ENCODE results near the gene LRP6. TPM values are rescaled to one million over a fixed set of nuclear protein-coding genes. Genes with fewer than 3 reads are reported as not detected.
A peak's percentile ranks its signal among the peaks of the same experiment; 100 is the strongest.

LRP6 gene
- total RNA-seq, 1 experiment from 2014 or later, result 72.8 TPM

DNA sequence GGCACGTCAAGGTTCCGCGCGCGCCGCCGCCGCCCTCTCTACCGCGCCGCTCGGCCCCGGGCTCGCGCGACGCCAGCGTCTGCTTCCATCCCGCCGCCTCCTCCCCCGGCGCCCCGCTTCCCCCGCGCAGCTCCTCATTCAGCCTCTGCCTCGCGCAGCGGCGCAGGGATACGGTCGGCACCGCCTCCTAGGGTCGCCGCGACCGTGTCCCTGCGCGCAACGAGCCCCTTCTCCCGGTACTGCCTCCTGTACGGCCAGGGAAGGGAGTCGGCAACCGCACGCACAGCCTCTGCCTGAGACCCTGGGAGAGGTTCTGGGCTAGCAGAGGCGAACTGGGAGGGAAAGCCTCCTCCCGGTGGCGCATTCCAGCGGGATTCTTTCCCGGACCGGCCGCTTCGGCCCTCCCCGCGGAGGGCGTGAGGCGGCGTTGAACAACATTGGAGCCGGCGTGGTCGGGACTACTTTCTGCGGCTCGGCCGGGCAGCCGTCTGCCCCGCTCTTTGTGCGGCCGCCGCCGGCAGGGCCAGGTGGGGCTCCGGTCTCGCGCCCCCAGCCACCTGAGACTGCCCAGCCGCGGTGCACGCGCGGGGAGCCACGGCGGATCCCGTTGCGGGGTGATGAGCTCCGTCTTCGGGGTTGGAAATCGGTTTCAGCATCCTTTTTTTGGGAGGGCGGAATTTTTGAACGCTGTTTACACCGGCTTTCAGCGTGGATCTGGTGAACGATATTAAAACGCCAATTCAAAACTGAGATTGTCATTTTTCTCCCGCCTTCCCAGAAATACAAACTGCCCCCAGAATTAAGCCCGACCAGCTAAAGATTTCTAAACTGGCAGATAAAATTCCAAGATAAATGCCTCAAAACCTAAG is at the start of gene LRP6 (continued):
- TF ChIP-seq, protein P1, sequence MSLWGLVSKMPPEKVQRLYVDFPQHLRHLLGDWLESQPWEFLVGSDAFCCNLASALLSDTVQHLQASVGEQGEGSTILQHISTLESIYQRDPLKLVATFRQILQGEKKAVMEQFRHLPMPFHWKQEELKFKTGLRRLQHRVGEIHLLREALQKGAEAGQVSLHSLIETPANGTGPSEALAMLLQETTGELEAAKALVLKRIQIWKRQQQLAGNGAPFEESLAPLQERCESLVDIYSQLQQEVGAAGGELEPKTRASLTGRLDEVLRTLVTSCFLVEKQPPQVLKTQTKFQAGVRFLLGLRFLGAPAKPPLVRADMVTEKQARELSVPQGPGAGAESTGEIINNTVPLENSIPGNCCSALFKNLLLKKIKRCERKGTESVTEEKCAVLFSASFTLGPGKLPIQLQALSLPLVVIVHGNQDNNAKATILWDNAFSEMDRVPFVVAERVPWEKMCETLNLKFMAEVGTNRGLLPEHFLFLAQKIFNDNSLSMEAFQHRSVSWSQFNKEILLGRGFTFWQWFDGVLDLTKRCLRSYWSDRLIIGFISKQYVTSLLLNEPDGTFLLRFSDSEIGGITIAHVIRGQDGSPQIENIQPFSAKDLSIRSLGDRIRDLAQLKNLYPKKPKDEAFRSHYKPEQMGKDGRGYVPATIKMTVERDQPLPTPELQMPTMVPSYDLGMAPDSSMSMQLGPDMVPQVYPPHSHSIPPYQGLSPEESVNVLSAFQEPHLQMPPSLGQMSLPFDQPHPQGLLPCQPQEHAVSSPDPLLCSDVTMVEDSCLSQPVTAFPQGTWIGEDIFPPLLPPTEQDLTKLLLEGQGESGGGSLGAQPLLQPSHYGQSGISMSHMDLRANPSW (CRISPR knock-in tag; conservative IDR thresholded peaks at IDR 0.05; ENCODE audit: low read depth), result no peak
- TF ChIP-seq ETV6 (CRISPR knock-in tag; IDR thresholded peaks at IDR 0.05) (peak; percentile 99), FOXP1 (CRISPR knock-in tag; IDR thresholded peaks at IDR 0.05; ENCODE audit: borderline replicate concordance) (peak; percentile 96), TEAD4 (CRISPR knock-in tag; IDR thresholded peaks at IDR 0.05) (peak; percentile 99), KAT7 (CRISPR knock-in tag; IDR thresholded peaks at IDR 0.05; ENCODE audit: borderline replicate concordance) (0 out of 2 replicates have a peak, but pooled peaks have one; percentile 45), MYBL2 (CRISPR knock-in tag; IDR thresholded peaks at IDR 0.05) (peak; percentile 80; the same call in 1 of the 2 replicates), FOXK1 (CRISPR knock-in tag; IDR thresholded peaks at IDR 0.05) (peak; percentile 95), TCF7 (CRISPR knock-in tag; IDR thresholded peaks at IDR 0.05; ENCODE audit: low read depth) (peak; percentile 86; the same call in 1 of the 2 replicates), ELF4 (CRISPR knock-in tag; IDR thresholded peaks at IDR 0.05; ENCODE audit: low read depth) (no peak)
- TF ChIP-seq, protein P2, sequence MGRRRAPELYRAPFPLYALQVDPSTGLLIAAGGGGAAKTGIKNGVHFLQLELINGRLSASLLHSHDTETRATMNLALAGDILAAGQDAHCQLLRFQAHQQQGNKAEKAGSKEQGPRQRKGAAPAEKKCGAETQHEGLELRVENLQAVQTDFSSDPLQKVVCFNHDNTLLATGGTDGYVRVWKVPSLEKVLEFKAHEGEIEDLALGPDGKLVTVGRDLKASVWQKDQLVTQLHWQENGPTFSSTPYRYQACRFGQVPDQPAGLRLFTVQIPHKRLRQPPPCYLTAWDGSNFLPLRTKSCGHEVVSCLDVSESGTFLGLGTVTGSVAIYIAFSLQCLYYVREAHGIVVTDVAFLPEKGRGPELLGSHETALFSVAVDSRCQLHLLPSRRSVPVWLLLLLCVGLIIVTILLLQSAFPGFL (CRISPR knock-in tag; IDR thresholded peaks at IDR 0.05; ENCODE audit: borderline replicate concordance), result 0 out of 2 replicates have a peak, but pooled peaks have one; percentile 47
- TF ChIP-seq, protein P3, sequence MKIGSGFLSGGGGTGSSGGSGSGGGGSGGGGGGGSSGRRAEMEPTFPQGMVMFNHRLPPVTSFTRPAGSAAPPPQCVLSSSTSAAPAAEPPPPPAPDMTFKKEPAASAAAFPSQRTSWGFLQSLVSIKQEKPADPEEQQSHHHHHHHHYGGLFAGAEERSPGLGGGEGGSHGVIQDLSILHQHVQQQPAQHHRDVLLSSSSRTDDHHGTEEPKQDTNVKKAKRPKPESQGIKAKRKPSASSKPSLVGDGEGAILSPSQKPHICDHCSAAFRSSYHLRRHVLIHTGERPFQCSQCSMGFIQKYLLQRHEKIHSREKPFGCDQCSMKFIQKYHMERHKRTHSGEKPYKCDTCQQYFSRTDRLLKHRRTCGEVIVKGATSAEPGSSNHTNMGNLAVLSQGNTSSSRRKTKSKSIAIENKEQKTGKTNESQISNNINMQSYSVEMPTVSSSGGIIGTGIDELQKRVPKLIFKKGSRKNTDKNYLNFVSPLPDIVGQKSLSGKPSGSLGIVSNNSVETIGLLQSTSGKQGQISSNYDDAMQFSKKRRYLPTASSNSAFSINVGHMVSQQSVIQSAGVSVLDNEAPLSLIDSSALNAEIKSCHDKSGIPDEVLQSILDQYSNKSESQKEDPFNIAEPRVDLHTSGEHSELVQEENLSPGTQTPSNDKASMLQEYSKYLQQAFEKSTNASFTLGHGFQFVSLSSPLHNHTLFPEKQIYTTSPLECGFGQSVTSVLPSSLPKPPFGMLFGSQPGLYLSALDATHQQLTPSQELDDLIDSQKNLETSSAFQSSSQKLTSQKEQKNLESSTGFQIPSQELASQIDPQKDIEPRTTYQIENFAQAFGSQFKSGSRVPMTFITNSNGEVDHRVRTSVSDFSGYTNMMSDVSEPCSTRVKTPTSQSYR (CRISPR knock-in tag; IDR thresholded peaks at IDR 0.05), result peak; percentile 47; the same call in 1 of the 2 replicates
- TF ChIP-seq, protein P4, sequence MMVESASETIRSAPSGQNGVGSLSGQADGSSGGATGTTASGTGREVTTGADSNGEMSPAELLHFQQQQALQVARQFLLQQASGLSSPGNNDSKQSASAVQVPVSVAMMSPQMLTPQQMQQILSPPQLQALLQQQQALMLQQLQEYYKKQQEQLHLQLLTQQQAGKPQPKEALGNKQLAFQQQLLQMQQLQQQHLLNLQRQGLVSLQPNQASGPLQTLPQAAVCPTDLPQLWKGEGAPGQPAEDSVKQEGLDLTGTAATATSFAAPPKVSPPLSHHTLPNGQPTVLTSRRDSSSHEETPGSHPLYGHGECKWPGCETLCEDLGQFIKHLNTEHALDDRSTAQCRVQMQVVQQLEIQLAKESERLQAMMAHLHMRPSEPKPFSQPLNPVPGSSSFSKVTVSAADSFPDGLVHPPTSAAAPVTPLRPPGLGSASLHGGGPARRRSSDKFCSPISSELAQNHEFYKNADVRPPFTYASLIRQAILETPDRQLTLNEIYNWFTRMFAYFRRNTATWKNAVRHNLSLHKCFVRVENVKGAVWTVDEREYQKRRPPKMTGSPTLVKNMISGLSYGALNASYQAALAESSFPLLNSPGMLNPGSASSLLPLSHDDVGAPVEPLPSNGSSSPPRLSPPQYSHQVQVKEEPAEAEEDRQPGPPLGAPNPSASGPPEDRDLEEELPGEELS (CRISPR knock-in tag; IDR thresholded peaks at IDR 0.05), result peak; percentile 94
- TF ChIP-seq, protein P5, sequence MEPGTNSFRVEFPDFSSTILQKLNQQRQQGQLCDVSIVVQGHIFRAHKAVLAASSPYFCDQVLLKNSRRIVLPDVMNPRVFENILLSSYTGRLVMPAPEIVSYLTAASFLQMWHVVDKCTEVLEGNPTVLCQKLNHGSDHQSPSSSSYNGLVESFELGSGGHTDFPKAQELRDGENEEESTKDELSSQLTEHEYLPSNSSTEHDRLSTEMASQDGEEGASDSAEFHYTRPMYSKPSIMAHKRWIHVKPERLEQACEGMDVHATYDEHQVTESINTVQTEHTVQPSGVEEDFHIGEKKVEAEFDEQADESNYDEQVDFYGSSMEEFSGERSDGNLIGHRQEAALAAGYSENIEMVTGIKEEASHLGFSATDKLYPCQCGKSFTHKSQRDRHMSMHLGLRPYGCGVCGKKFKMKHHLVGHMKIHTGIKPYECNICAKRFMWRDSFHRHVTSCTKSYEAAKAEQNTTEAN (CRISPR knock-in tag; IDR thresholded peaks at IDR 0.05), result peak; percentile 69; the same call in 1 of the 2 replicates
- TF ChIP-seq, protein P6, sequence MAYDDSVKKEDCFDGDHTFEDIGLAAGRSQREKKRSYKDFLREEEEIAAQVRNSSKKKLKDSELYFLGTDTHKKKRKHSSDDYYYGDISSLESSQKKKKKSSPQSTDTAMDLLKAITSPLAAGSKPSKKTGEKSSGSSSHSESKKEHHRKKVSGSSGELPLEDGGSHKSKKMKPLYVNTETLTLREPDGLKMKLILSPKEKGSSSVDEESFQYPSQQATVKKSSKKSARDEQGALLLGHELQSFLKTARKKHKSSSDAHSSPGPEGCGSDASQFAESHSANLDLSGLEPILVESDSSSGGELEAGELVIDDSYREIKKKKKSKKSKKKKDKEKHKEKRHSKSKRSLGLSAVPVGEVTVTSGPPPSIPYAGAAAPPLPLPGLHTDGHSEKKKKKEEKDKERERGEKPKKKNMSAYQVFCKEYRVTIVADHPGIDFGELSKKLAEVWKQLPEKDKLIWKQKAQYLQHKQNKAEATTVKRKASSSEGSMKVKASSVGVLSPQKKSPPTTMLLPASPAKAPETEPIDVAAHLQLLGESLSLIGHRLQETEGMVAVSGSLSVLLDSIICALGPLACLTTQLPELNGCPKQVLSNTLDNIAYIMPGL (CRISPR knock-in tag; IDR thresholded peaks at IDR 0.05), result peak; percentile 93

Data from WTC11 (cell line).